PC-9 (cell line): ENCODE data around the gene RPL19.

Experiments
- EZH2 ChIP-seq: fragments of 200-600 bp; sonication (generic); IDR thresholded peaks from 2 replicates; pipeline ENCODE4 v1.8.0; 2017; ENCODE audit warnings: antibody characterized with exemption, low read depth
- TF ChIP-seq, protein P1 (sequence below): fragments of 200-600 bp; sonication (generic); conservative IDR thresholded peaks from 2 replicates; pipeline ENCODE4 v1.6.1; 2017; ENCODE audit warnings: mixed run types, antibody characterized with exemption, mild to moderate bottlenecking, moderate library complexity

DNA sequence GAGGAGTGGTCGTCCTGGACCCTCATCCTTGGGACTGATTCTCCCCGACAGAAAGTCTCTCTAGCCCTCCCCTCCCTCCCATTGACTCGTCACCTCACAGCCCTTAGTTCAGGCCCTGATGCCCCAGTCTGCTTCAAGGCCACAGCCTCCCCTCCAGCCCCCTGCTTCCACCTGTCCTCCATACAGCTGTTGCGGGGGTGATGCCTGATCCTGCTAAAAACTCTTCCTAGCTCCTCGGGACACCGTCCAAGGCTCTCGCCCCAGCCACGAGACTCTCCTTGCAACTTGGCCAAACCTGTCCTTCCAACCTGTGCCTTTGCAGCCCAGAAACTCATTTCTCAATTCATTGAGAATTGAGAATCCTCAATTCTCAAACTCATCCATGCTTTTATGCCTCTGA lies 18.8 kb downstream of the RPL19 start:
- TF ChIP-seq, protein P1, sequence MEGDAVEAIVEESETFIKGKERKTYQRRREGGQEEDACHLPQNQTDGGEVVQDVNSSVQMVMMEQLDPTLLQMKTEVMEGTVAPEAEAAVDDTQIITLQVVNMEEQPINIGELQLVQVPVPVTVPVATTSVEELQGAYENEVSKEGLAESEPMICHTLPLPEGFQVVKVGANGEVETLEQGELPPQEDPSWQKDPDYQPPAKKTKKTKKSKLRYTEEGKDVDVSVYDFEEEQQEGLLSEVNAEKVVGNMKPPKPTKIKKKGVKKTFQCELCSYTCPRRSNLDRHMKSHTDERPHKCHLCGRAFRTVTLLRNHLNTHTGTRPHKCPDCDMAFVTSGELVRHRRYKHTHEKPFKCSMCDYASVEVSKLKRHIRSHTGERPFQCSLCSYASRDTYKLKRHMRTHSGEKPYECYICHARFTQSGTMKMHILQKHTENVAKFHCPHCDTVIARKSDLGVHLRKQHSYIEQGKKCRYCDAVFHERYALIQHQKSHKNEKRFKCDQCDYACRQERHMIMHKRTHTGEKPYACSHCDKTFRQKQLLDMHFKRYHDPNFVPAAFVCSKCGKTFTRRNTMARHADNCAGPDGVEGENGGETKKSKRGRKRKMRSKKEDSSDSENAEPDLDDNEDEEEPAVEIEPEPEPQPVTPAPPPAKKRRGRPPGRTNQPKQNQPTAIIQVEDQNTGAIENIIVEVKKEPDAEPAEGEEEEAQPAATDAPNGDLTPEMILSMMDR, result no peak
- no peak for TF ChIP-seq EZH2
